PC-9 (cell line): Measurements from ENCODE around the gene ZNF574.

Source experiments
- EZH2 ChIP-seq: fragments of 200-600 bp; sonication (generic); IDR thresholded peaks from 2 replicates; pipeline ENCODE4 v1.8.0; 2017; ENCODE audit warnings: antibody characterized with exemption, low read depth
- TF ChIP-seq, protein P1 (sequence below): fragments of 200-600 bp; sonication (generic); conservative IDR thresholded peaks from 2 replicates; pipeline ENCODE4 v1.6.1; 2017; ENCODE audit warnings: mixed run types, antibody characterized with exemption, mild to moderate bottlenecking, moderate library complexity

GRCh38 chr19:42117076-42117475 lies 41.1 kb downstream of the ZNF574 start:
- TF ChIP-seq, protein P1, sequence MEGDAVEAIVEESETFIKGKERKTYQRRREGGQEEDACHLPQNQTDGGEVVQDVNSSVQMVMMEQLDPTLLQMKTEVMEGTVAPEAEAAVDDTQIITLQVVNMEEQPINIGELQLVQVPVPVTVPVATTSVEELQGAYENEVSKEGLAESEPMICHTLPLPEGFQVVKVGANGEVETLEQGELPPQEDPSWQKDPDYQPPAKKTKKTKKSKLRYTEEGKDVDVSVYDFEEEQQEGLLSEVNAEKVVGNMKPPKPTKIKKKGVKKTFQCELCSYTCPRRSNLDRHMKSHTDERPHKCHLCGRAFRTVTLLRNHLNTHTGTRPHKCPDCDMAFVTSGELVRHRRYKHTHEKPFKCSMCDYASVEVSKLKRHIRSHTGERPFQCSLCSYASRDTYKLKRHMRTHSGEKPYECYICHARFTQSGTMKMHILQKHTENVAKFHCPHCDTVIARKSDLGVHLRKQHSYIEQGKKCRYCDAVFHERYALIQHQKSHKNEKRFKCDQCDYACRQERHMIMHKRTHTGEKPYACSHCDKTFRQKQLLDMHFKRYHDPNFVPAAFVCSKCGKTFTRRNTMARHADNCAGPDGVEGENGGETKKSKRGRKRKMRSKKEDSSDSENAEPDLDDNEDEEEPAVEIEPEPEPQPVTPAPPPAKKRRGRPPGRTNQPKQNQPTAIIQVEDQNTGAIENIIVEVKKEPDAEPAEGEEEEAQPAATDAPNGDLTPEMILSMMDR, result no peak
- TF ChIP-seq EZH2, result no peak
